Measurements from ENCODE around the gene HSPA1A.
"Not testable (repeated sequence)": the region's sequence is repeated elsewhere in the genome, so short reads cannot be mapped to it uniquely, and the experiment has no call there.

HSPA1A gene

GRCh38 chr6:31851485-31851832 is 36.1 kb downstream of the HSPA1A start:
- Histone ChIP-seq H2AFZ (ENCODE audit: low read depth) (no peak overlapping the region), H3K4me2 (no peak overlapping the region), H4K20me1 (ENCODE audit: insufficient read depth) (no peaks in the 10 kb centered on the region), H3K4me3 (IDR thresholded peaks at IDR 0.05; ENCODE audit: insufficient read depth, low read depth, low read length) (no peak overlapping the region), H3K4me1 (ENCODE audit: low read depth, poor library complexity, severe bottlenecking) (no peaks in the 10 kb centered on the region), H3K79me2 (ENCODE audit: insufficient read depth, low read depth) (no peaks in the 10 kb centered on the region), H3K9ac (no peak overlapping the region), H3K36me3 (ENCODE audit: insufficient read depth) (no peaks in the 10 kb centered on the region), H3K27me3 (ENCODE audit: insufficient read depth, low read depth) (no peaks in the 10 kb centered on the region), H3K27ac (no peak overlapping the region)
- TF ChIP-seq CTCF (conservative IDR thresholded peaks at IDR 0.05; ENCODE audit: low read depth, low read length), result no peak

GRCh38 chr6:31851980-31852718 is 36.8 kb downstream of the HSPA1A start:
- H3K27me3 ChIP-seq (ENCODE audit: insufficient read depth, low read depth), result not testable (repeated sequence)

GRCh38 chr6:31857774-31858173 is 42.4 kb downstream of the HSPA1A start:
- H3K4me1 ChIP-seq (ENCODE audit: low read depth, poor library complexity, severe bottlenecking); H3K4me3 ChIP-seq (IDR thresholded peaks at IDR 0.05; ENCODE audit: insufficient read depth, low read depth, low read length); H3K9ac ChIP-seq; H3K79me2 ChIP-seq (ENCODE audit: insufficient read depth, low read depth); H3K27me3 ChIP-seq (ENCODE audit: insufficient read depth, low read depth); H3K27ac ChIP-seq; H3K36me3 ChIP-seq (ENCODE audit: insufficient read depth); H2AFZ ChIP-seq (ENCODE audit: low read depth); H4K20me1 ChIP-seq (ENCODE audit: insufficient read depth); H3K4me2 ChIP-seq: not testable (repeated sequence)

More at GRCh38 chr6:31851980-31852718, 36.8 kb downstream of the HSPA1A start:
- H3K4me3 ChIP-seq (IDR thresholded peaks at IDR 0.05; ENCODE audit: insufficient read depth, low read depth, low read length); H3K36me3 ChIP-seq (ENCODE audit: insufficient read depth); H4K20me1 ChIP-seq (ENCODE audit: insufficient read depth); H3K4me2 ChIP-seq; H2AFZ ChIP-seq (ENCODE audit: low read depth); H3K27ac ChIP-seq; H3K4me1 ChIP-seq (ENCODE audit: low read depth, poor library complexity, severe bottlenecking); H3K79me2 ChIP-seq (ENCODE audit: insufficient read depth, low read depth); H3K9ac ChIP-seq: not testable (repeated sequence)

- no peak overlapping the region for H3K4me2 ChIP-seq
- no peak overlapping the region for H3K4me3 ChIP-seq (IDR thresholded peaks at IDR 0.05; ENCODE audit: insufficient read depth, low read depth, low read length)
- H4K20me1 ChIP-seq (ENCODE audit: insufficient read depth), result no peaks in the 10 kb centered on the region
- no peak overlapping the region for H3K27ac ChIP-seq
- no peaks in the 10 kb centered on the region for H3K27me3 ChIP-seq (ENCODE audit: insufficient read depth, low read depth)
- H3K4me1 ChIP-seq (ENCODE audit: low read depth, poor library complexity, severe bottlenecking), result peaks cover 10% of the 10 kb centered on the region
- no peak overlapping the region for H2AFZ ChIP-seq (ENCODE audit: low read depth)
- no peak for TF ChIP-seq CTCF (conservative IDR thresholded peaks at IDR 0.05; ENCODE audit: low read depth, low read length)
- H3K9ac ChIP-seq, result no peak overlapping the region
- H3K36me3 ChIP-seq (ENCODE audit: insufficient read depth), result no peaks in the 10 kb centered on the region
- no peaks in the 10 kb centered on the region for H3K79me2 ChIP-seq (ENCODE audit: insufficient read depth, low read depth)
Observed at GRCh38 chr6:31858707-31859106, 43.4 kb downstream of the HSPA1A start.

- H2AFZ ChIP-seq (ENCODE audit: low read depth), result no peak overlapping the region
- H3K27ac ChIP-seq, result no peak overlapping the region
- no peaks in the 10 kb centered on the region for H4K20me1 ChIP-seq (ENCODE audit: insufficient read depth)
- no peak overlapping the region for H3K4me3 ChIP-seq (IDR thresholded peaks at IDR 0.05; ENCODE audit: insufficient read depth, low read depth, low read length)
- H3K4me2 ChIP-seq, result no peak overlapping the region
- H3K4me1 ChIP-seq (ENCODE audit: low read depth, poor library complexity, severe bottlenecking), result peaks cover 10% of the 10 kb centered on the region
- H3K9ac ChIP-seq, result no peak overlapping the region
- TF ChIP-seq CTCF (conservative IDR thresholded peaks at IDR 0.05; ENCODE audit: low read depth, low read length), result no peak
- no peaks in the 10 kb centered on the region for H3K79me2 ChIP-seq (ENCODE audit: insufficient read depth, low read depth)
- no peaks in the 10 kb centered on the region for H3K36me3 ChIP-seq (ENCODE audit: insufficient read depth)
- H3K27me3 ChIP-seq (ENCODE audit: insufficient read depth, low read depth), result no peaks in the 10 kb centered on the region
Observed at GRCh38 chr6:31859923-31860322, 44.6 kb downstream of the HSPA1A start.
